GM10266 (cell line): Measurements from ENCODE around the gene PNLIPRP2.

ENCODE experiments used
- DNase-seq: peaks from one replicate; pipeline ENCODE4 v3.0.0; 2012; ENCODE audit errors: extremely low spot score
- TF ChIP-seq, protein P1 (sequence below): IDR thresholded peaks from 2 replicates; pipeline ENCODE4 v1.5.1; 2012; ENCODE audit warnings: mild to moderate bottlenecking, low read depth; ENCODE audit not compliant: control insufficient read depth, insufficient read depth; ENCODE audit errors: missing control alignments

Gene PNLIPRP2

DNA sequence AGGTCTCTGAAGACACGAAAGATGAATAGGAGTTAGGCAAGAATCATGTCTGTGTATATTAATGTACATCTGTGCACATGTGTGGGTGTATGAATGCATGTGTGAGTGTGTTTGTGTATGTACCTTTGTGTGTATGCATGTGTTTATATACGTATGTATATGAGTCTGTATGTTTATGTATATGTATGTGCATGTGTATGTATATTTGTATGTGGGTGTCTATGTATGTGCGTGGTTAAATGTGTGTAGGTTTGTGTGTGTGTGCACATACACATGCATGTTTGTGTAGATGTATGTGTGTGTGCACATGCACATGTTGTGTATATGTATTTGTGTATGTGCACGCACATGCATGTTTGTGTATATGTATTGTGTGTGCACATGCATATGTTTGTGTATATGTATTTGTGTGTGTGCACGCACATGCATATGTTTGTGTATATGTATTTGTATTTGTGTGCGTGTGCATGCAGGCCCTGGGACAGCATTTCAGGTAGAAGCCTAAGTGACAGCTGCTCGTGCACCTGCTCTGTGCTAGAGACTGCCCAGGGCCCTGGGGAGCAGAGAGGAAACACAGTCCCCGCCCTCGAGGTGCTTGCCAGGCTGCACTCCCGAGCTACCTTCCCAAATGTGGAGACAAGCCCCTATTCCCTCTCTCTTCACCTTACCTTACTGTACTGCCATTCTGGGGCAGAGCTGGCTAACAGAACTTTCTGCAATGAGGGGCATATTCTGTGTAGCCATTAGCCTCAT, 17.9 kb upstream of the PNLIPRP2 start:
- TF ChIP-seq, protein P1, sequence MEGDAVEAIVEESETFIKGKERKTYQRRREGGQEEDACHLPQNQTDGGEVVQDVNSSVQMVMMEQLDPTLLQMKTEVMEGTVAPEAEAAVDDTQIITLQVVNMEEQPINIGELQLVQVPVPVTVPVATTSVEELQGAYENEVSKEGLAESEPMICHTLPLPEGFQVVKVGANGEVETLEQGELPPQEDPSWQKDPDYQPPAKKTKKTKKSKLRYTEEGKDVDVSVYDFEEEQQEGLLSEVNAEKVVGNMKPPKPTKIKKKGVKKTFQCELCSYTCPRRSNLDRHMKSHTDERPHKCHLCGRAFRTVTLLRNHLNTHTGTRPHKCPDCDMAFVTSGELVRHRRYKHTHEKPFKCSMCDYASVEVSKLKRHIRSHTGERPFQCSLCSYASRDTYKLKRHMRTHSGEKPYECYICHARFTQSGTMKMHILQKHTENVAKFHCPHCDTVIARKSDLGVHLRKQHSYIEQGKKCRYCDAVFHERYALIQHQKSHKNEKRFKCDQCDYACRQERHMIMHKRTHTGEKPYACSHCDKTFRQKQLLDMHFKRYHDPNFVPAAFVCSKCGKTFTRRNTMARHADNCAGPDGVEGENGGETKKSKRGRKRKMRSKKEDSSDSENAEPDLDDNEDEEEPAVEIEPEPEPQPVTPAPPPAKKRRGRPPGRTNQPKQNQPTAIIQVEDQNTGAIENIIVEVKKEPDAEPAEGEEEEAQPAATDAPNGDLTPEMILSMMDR, result no peak
- DNase-seq, result no peak

DNA sequence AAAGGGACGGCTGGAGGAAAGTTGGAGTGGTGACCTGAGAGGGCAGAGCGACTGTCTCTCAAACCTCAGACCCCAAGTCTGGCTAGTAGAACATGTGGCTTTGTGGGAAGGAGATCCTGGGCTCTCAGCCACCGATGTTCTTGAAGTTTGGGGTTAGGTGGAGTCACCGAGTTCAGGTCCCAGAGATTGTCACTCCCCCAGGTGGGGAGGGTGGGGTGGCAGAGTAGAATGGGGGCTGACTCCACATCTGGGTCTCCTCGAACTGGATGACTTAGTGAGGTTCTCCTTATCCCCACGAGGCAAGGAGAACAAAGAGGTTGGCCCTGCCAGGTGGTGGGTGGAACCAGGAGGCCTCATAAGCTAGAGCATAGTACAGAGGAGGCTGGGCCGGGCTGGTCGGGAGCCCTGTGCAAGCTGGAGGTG, 14.7 kb upstream of the PNLIPRP2 start:
- TF ChIP-seq, protein P1, result no peak
- DNase-seq, result no peak

DNA sequence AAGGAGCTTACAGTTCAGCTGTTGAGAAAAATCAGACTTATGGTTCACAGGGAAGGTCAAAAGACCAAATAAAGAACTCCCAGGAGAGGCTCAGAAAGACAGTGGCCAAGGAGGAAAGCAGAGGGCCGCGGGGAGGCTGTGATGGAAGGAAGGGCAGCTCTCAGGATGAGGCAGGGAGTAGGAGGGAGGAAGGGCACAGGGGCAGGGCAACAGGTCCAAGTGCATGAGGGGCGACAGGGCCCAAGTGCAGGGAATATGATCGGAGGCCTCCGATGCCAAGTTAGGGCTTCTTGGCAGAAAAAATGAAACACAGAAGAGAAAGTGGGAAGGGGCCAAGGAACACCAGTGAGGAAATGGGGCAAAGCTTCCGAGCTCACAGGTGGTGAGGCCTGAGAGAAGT, 13.4 kb upstream of the PNLIPRP2 start:
- no peak for DNase-seq
- TF ChIP-seq, protein P1, result no peak

DNA sequence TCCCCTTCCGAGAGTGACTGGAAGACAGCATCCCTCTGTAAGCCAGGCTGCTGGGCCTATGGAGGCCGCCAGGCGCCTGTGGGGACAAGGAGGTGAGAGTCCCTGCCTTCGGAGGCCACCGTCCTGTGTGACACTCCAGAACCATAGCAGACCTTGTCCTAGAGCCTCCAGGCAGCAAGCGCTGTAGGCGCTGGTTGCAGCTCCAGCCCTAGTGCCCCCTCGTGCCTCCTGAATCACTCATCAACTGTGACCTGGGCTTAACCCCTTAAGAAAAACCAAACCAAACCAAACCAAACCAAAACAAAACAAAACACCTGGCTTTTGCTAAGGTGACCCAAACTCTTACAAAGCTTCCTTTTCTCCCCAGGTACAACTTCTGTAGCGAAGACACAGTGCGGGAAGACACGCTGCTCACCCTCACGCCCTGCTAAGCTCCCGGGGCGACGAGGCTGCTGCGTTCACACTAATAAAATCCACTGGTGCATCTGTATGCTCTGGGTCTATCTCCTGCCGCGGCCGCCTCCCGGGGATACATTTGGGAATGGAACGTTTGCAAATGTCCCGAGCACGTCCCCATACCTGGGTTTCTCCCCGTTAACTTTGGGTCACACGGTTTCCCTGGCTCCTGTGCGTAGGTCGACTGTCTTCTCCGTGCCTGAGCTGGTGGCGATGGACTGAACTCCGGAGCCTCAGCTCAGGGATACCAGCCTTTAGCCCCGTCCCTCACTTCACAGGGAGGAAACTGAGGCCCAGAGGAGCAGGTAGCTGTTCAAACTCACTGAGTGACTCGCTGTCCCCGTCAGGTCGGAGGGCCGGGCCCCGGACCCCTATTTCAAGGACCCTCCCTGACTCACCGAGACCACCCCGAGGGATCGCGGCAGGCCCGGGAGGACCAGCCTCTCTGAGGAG, 11.8 kb upstream of the PNLIPRP2 start:
- DNase-seq, result no peak
- TF ChIP-seq, protein P1, result no peak

DNA sequence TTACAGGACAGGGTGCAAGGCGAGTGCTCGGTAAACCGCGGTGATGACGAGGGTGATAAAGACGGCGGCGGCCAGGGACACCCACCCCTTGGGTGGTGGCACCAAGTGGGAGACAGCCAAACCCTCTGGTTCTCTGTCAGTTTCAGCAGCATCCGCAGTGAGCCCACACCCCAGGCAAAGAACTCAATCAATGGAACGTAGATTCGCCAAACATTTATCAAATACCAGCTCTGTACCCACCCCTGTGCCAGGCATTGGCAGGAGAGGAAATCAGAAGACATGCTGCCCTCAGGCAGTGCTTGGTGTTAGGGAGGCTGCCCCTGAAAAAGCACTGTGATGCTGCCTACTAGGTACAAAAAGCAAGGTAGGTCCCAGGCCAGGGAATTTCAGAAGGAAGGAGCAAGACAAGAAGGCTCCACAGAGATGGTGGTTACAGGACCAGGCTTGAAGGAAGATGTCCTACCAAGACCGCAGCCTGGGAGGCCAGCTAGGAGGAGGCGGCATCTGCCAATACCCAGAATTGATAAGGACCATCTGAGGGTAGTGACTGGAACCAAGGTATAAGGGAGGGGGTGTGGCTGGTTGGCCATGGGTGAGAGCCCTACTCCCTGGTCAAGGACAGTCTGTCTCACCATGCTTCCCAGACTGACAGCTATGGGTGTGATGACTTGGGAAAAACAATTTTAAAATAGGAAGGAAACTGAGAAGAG, 10.2 kb upstream of the PNLIPRP2 start:
- no peak for DNase-seq
- TF ChIP-seq, protein P1, result no peak

DNA sequence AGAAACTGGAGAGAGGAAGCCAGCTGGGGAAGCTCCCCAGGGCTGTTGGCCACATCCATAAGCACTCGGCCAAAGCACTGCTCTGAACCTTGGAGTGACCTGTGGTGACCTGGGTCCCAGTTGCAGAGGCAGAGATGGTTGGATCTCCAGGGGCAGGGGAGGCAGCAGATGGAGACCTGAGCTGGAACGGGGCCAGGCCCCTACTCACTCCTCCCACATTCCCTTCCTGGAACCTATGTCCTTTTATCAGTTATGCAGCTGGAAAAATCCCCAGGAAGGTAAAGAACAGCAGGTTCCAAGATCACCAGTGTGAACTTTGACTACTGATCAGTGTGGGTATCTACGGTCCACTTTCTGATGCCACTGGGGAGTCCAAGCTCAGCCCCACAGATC, 9.6 kb upstream of the PNLIPRP2 start:
- no peak for DNase-seq
- TF ChIP-seq, protein P1, result no peak
